Ovary (tissue), 3 donors: ENCODE data around the gene LY6G6D.

ENCODE experiments used
- CTCF ChIP-seq, 3 donors: fragments of 450-650 bp in 2 of 3; fragments of 200-600 bp in 1 of 3; IDR thresholded peaks; one replicate each; pipeline versions ENCODE4 v1.5.1 to v1.8.0; 2016 to 2022; ENCODE audit warnings: antibody characterized with exemption in 3 of 3, mild to moderate bottlenecking in 1 of 3
- POLR2A ChIP-seq: fragments of 450-650 bp; IDR thresholded peaks from one replicate; pipeline ENCODE4 v1.6.1; 2017; ENCODE audit warnings: antibody characterized with exemption, mild to moderate bottlenecking, moderate library complexity
- donor health status: DM: no; HTN: no; CAD: no.

DNA sequence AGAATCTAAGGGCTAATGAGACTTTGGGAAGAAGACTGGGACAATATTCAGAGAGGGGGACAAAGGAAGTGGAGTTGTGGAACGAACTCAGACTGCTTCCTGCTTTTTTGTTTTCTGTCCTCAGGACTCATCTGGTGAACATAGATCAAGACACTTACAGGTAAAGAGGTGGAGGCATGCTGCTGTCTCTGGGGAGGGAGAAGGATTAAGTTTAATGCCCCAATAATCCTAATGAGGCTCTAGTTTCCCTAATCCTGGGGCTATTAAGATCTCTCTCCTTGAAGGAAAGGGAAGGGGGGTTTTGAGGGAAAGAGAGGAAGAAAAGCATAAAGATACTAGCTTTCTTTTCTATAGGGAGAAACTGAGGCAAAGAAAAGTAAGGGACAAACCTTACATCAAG, 29.3 kb downstream of the LY6G6D start:
- TF ChIP-seq POLR2A (no peak), CTCF (IDR thresholded peaks at IDR 0.05) (no peak)
